Suppressor macrophage treated with lipopolysaccharide for 4 hours (primary cell): ENCODE results near the gene HAP1.
"Not testable (repeated sequence)": the region's sequence is repeated elsewhere in the genome, so short reads cannot be mapped to it uniquely, and the experiment has no call there.

Experiments
- DNase-seq: peaks from one replicate; pipeline ENCODE4 v3.0.0-alpha.2; 2020

Gene HAP1

GRCh38 chr17:41734139-41734948 lies at the start of gene HAP1:
Gene HAP1, minus strand, starts transcription at chr17:41734643. Its CDS starts 9 bp downstream, at chr17:41734634.
- DNase-seq: no peak

GRCh38 chr17:41782142-41782541 lies 47.7 kb upstream of the HAP1 start:
- no peak for DNase-seq

GRCh38 chr17:41781404-41782110 lies 47.1 kb upstream of the HAP1 start:
- DNase-seq: no peak

- no peak for DNase-seq
Measured at GRCh38 chr17:41779954-41780353, 45.5 kb upstream of the HAP1 start.

GRCh38 chr17:41777574-41778188 lies 43.2 kb upstream of the HAP1 start:
- no peak for DNase-seq

- no peak for DNase-seq
Measured at GRCh38 chr17:41777157-41777573, 42.7 kb upstream of the HAP1 start.

GRCh38 chr17:41776262-41776900 lies 41.9 kb upstream of the HAP1 start:
- not testable (repeated sequence) for DNase-seq

GRCh38 chr17:41775394-41776226 lies 41.2 kb upstream of the HAP1 start:
- no peak for DNase-seq

- DNase-seq: no peak
Measured at GRCh38 chr17:41773731-41774193, 39.3 kb upstream of the HAP1 start.

GRCh38 chr17:41773190-41773588 lies 38.7 kb upstream of the HAP1 start:
- no peak for DNase-seq

- DNase-seq: no peak
Measured at GRCh38 chr17:41772586-41773189, 38.2 kb upstream of the HAP1 start.

- DNase-seq: no peak
Measured at GRCh38 chr17:41772218-41772585, 37.8 kb upstream of the HAP1 start.

- no peak for DNase-seq
Measured at GRCh38 chr17:41771389-41772206, 37.2 kb upstream of the HAP1 start.

- no peak for DNase-seq
Measured at GRCh38 chr17:41769985-41770384, 35.5 kb upstream of the HAP1 start.

GRCh38 chr17:41769346-41769862 lies 35.0 kb upstream of the HAP1 start:
- no peak for DNase-seq

GRCh38 chr17:41768682-41769288 lies 34.3 kb upstream of the HAP1 start:
- DNase-seq: no peak

GRCh38 chr17:41767324-41768042 lies 33.0 kb upstream of the HAP1 start:
- no peak for DNase-seq

- no peak for DNase-seq
Measured at GRCh38 chr17:41766135-41766534, 31.7 kb upstream of the HAP1 start.

- DNase-seq: no peak
Measured at GRCh38 chr17:41763327-41763726, 28.9 kb upstream of the HAP1 start.

GRCh38 chr17:41762841-41763240 lies 28.4 kb upstream of the HAP1 start:
- no peak for DNase-seq
